HG03571 (cell line): ENCODE results near the gene HPCAL4.

ENCODE experiments used
- ATAC-seq: cut with Tn5 transposase; IDR thresholded peaks from one replicate; pipeline ENCODE4 v1.9.1; 2021; ENCODE audit not compliant: unreplicated experiment

The HPCAL4 gene

DNA sequence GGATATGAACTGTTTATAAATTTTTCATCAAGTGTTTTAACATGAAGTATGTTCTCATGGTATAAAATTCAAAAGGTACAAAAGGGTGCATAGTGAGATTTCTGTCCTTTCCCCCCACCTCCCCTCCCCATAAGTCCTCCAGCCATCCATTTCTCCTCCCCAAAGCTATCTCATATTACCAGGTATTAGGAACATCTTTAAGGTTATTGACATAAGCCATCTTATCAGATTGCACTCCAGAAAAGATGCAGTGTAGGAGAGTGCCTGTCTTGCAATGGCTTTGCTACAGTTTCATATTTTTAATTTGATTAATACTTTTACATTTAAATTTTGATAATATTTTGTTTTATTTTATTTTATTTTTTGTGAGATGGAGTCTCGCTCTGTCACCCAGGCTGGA lies 13.5 kb upstream of the HPCAL4 start:
- ATAC-seq: no peak

DNA sequence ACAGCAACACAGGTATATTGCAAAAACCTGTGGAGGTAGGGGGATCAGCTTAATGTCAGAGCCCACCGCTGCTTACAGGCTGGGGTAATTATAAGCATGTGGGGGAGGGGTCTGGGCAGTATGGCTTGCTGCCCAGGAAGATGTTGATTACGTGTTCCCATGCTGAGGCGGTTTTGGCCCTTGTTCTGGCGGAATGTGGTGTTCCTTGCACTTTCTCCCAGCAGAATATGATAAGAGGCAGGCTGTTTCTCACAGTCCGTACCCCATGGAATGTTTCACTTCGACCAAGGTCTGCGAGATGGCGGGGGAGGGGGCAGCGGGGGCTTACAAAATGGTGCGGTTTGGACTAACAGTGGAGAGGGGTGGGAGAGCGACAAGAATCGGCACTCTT lies 9.8 kb upstream of the HPCAL4 start:
- no peak for ATAC-seq

DNA sequence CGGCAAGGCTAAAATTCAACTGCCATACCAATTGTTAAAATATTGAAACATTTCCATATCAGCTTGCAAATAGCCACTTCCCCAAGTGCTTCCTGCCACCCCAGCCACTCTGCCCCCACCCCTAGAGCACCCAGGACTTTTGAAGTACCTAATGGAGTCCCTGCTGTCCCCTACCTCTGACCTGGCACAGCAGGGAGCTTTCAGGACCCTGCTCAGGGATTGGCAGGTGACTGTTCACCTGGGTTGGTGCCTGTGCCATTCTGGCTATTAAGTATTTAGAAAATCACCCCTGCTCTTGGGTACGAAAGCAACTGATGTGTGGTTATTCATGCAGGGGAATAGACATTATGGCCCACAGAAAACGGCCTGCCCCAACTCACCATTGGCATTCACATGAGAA lies 9.1 kb upstream of the HPCAL4 start:
- ATAC-seq: no peak

DNA sequence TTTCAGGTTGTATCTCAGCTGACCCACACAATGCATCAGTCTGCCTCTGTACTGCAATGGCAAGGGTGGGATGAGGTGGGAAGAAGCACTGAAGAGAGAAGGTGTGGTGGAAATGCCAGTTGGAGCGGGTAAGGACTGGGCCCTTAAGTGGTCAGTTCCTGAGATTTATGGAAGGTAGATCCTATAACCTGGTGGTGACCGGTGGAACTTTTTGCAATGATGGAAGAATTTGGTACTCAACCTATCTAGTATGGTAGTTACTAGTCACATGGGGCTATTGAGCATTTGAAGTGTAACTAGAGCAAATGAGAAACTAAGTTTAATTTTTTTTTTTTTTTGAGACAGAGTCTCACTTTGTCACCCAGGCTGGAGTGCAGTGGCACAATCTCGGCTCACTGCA lies 8.2 kb upstream of the HPCAL4 start:
- ATAC-seq: no peak

DNA sequence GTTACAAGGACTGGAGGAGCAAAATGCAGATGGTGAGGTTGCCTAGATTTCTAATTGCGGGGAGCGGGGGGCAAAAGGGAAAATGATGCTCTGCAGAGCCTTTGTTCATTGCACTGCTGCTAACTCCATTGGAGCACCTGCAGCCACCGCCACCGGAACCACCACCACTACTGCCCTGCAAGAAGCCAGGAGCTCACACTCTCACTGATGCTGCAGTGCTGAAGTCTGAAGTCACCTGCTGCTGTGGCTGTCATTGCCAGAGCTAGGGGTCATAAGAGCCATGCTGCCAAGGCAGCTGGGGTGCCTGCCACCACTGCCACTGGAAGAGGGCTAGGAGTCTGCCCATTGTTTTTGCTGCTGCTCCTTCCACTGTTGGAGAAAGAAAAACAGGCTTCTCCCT lies 7.3 kb upstream of the HPCAL4 start:
- ATAC-seq: no peak

DNA sequence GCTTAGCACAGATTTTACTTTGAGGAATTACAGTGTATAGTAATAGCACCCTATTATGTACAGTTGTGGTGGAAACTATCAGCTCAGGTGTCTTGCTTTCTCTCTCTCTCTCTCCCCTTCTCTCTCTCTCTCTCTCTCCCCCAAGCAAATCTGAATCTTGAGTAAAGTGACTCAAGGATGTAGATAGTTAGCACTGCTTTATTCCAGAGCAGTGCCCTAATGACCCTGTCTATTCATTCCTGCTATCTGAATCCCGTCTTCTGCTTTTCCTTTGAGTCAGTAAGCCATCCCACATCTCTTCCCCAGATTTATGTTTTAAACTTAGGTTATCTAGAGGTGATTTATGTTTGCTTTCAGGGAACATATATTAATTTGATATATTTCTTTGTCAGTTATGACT lies 5.2 kb upstream of the HPCAL4 start:
- no peak for ATAC-seq

DNA sequence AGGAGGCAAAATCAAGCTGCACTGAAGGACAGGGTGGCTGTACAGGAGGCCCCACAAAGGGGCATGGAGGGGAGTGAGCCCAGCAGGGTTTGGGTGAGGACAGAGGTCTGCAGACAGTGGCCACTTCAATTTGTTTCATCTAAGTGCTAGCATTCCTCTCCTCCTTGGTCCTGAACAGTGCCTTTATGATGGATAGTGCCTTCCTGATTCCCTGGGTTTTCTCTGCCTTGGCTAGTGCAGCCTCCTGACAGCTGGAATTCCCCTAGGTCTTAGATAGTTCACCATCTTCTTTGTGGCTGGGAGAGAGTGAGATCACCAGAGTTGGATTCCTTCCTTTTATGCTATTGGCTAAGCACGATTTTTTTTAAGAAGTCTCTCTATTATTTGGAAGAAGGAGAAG lies 3.8 kb upstream of the HPCAL4 start:
- no peak for ATAC-seq

DNA sequence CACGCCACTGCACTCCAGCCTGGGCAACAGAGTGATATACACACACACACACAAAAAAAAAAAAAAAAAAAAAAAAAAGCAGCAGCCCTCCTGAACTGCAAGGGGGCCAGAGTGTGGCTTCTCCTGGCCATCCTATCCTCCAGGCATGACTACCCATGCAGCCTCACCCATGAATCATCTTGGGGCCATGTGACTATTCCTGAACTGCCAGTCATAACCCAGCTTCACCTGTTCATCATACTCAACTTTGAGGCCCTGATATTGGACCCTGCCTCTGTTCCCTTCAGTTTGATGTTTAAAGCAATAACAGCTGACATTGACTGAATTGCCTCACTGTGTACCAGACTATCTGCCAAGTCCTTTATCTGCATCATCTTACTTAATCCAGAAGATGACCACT lies 2.8 kb upstream of the HPCAL4 start:
- no peak for ATAC-seq

DNA sequence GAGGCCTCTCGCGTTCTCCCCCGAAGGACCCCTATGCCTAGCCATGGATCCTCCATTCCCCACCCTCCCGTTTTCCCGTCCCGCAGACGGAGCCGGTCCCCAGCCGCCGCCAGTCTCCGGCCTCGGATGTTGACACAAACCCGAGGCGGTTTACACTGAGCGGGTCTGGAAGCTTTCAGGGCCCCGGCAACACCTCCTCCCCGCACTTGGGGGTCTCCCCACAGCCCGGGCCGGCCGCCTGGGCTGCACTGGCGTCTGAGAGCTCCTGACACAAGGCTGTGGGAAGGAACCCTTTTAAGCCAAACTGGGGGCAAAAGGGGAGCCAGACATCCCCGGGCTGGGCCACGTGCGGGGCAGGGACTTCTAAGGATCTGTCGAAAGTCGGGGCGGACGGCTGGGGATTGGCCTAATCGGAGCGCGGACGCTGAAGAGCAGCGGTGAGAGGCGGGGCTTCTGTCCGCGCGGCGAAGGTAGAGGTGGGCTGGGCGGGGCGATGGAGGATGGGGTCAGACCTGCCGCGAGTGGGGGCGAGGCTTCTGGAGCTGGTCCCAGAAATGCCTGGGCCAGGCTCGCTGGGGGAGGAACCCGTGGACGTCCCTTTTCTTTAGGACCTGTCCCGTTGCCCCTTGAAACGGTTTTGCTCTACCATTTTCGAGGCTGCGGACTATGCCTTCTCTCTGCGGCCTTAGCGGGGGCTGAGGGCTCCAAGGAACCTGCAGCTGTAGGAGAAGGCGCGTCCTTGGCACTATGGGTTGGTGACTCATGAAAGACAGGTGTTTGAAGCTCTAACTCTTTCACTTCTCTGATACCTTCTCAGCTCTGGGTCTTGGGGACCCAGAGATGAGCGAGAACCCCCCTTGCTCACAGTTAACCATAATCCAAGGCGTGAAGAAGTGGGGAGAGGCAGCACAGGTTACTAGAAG lies 1.2 kb upstream of the HPCAL4 start:
- ATAC-seq: no peak

DNA sequence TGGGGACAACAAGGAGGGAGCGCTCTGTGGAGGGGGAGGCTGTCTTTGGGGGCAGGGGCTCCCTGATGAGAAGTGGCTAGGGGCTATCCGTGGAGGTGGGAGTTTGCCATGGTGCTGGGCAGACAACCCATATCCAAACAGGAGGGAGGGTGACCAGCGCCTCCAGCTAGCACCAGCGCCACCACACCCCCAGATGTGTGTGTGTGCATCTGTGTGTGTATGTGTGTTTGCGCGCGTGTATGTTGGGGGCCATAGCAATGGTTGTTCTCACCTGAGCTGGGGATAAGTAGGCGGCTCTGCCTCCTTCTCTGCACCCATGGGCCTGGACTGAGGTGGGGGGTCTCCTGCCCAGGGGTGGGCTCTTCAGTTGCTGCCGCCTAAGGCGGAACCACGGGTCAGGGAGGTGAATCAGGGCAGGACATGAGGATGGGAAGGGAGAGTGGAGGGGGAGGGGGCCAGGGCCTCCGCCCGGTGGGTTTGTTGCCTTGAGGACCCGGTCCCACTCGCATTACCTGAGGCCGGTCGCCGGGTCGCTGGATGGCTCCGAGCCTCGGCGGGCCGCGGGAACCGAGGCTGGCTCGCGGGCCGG lies 345 bp downstream of the HPCAL4 start:
- no peak for ATAC-seq

DNA sequence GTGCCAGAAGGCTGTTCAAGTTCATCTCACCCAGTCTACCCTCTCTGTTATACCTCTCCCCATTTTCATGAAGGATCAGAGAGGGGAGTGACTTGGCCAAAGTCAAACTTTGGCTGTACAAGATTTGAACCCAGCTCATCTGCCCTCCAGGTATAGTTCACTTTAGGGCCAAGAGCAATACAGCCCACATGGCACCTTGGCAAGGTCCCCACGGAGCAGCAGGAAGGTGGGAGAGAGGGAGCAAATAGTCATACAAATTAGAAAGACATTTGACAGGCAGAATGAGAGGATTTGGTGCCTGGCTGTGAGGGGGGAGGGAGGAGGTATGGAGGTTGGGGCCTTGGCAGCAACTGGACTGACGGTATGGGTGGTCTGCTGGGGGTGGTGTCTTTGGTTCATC lies 1.0 kb downstream of the HPCAL4 start:
- ATAC-seq: no peak

DNA sequence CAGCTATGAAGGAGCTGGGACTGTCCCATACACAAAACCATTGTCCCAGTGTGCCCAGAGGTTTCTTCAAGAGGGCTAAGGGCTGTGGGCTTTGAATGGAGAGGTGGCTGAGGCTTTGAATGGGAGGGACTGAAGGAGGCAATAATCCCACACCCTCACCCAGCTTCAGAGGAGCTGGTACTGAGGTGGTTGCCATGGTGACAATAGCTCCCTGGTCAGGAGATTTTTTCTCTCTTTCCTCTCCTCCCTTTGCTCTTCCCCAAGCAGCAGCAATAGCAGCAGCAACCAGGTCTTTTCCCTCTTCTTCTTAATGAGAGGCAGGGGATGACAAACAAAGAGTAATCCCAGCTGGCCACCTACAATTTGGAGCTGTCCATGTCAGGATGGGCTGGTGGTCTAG lies 1.6 kb downstream of the HPCAL4 start:
- no peak for ATAC-seq

DNA sequence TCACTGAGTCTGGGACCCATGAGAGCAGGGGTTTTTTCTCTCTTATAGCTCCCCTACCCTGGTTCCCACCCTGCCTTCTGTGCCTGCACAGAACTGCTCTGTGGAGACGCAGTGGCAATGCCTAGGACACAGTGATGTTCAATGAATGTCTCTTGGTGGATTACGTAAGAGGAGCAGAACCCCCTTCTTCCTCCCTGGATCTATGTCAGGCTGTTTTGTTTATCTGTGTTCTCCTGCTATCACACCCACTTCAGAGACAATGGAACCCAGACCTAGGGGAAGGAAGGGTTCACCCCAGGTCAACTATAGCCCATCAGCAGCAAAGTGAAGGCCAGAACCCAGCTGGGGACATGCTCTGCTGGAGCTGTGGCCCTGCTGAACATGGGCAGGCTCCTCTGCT lies 2.0 kb downstream of the HPCAL4 start:
- no peak for ATAC-seq

DNA sequence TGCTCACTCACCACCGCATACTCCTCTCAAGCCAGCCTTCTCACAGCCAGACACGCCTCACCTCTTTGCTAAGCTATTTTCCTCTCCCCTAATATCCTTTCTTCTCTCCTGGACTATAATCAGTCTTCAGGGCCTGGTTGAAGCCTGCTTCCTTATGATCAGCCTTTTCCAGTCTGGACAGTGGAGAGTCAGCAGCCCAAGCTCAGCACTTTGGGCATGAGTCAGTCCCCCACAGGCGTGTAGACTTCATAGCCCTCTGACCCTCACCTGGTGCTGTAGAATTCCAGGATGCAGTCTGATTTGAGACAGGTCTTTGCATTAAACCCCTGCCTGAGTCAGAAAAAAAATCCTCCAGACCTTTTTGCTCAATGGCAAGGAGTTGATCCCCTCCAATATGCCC lies 2.5 kb downstream of the HPCAL4 start:
- ATAC-seq: no peak

DNA sequence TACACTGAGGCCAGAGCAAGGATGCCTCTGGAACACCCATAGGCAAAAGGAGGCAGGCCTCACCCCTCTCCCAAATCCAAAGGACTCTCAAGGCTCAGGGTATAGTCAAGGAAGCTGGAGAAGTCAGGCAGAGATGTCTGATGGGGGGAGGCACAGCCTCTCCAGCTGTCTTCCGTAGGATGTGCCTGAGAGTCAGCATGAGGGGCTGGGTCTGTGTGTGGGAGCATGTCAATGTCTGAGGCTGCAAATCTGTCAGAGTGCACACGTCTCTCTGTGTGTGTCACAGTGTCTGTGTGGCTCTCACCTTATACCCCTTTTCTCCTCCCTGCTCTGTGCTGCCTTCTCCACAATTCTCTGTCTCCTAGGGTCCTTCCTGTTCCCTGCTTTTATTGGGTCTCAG lies 4.0 kb downstream of the HPCAL4 start:
- no peak for ATAC-seq

DNA sequence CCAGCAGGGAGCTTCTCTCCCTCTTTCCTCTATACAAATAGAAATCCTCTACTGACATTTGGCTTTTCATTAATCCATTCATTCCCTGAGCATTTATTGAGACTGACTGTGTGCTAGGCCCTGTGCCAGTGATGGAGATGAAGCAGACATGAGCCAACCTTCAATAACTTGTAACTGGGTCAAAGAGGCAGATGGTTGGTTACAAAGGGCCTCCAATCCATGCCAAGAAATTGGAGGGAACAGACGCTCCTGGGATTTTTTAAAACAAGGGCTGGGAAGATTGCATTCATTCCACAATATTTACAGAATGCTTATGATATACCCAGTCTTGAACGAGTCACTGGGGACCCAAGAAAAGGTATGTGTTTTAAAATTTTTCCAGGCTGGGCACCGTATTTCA lies 6.2 kb downstream of the HPCAL4 start:
- ATAC-seq: no peak

DNA sequence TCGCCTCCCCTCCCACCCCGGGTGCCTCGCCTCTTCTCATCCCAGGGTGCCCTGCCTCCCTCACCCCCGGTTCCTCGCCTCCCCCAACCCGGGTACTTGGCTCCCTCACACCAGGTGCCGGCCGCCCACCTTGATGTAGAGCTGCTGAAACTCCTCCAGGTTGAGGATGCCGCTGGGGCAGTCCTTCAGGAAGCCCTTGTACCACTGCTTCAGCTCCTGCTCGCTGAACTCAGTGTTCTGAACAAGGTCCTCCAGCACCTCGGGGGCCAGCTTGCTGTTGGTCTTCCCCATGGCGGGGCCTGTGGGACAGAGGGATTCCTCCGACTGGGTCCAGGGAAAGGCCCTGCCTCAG lies 6.9 kb downstream of the HPCAL4 start:
- ATAC-seq: no peak

DNA sequence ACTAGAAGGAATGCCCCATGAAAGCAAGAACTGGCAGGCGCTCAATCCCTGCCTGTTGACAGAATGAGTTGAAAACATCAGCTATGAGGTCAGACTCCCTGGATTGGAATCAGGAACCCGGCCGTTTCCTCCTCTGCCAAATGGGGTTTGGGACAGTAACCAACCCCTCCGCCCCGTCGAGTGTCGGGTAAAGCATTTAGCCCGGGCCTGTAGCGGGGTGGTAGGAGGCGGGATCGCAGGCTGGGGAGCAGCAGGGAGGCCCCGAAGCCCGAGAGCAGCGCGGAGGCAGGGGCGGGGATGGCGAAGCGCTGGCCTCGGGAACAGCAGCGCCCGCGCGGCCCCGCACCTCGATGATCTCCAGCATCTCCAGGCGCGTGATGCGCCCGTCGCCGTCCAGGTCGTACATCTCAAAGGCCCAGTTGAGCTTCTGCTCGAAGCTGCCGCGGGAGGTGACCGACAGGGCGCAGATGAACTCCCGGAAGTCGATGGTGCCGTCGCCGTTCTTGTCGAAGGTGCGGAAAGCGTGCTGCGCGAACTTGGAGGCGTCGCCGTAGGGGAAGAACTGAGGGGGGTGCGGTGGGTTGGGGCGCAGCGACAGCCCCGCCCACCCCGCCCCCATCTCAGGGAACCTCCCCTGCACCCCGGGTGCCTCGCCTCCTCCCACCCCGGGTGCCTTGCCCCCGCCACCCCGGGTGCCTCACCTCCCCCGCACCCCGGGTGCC lies 7.5 kb downstream of the HPCAL4 start:
- no peak for ATAC-seq

DNA sequence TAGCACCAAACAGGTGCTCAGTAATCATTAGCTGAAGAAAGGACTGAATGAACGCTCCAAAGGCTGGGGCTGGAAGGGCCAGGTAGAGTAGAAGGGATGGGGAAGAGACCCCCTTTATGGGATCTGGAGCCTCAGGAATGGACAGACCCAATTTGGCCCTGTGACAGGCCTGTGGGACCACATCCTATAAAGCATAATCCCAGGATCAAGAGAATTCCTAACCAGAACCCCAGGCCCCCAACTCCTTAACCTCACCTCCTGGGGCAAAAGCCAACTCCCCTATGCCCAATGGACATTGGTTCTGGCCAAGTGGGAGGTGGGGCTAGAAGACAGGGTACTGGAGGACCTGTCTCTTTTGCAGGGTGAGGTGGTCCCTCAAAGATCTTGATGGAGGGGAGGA lies 9.2 kb downstream of the HPCAL4 start:
- no peak for ATAC-seq

DNA sequence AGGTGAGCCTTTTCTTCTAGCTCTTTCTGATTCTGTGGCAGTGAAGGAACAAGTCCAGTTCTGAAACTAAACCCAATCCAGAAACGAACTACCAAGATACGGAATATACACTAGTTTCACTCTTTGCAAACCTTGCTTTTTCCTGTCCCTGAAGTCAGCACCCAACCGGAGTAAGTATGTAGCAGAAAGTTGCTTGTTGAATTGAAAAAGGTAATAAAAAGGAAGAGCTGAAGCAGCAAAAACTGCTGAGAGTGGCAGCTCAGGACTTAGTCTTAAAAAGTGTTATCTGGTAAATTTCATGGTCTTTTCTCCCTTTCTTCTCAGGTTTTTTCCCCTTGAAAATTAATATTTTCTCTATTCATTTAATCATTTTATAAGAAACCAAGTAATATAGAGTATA lies 9.9 kb downstream of the HPCAL4 start:
- ATAC-seq: no peak

DNA sequence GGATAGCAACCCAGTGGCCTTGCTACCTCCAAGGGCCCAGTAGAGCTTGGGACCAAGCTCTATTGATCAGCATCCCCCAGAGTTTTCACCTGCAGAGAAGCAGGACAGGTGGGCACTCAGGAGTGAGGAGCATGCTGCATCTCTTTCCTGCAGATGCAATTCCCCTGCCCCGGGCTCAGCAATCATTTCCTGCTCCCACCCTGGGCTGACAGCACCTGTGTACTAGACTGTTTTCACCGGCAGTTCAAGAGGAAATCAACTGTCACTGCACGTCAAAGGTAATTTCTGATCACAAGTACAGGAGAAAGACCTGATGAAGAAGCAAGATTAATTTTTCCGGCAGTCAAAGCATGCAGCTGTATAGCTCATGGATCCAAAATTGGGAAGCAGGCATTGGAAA lies 10.5 kb downstream of the HPCAL4 start:
- no peak for ATAC-seq

DNA sequence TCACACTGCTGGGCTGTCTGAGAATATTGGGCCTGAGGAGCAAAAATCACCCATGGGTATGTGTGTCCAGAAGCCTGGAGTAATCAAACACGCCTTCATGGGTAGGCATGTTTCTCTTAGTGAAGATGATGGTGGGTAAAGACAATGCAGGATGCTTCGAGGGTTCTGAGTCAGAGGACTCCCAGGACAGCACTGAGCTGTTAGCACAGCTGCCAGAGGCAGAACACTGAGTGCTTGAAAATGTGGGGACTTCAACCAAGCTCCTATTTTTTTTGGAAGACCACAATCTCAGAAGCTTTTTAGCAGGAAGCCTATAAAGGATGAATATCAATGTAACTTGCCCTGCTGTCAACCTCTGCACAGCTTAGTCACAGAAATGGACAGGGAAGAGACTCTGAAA lies 11.4 kb downstream of the HPCAL4 start:
- ATAC-seq: no peak
